Left ventricle myocardium inferior (tissue), 1 donor: ENCODE results near the gene RELT. TPM values are rescaled to one million over a fixed set of nuclear protein-coding genes. Genes with fewer than 3 reads are reported as not detected.
A peak's percentile ranks its signal among the peaks of the same experiment; 100 is the strongest.

ENCODE experiments used
- DNase-seq: peaks from one replicate; pipeline ENCODE4 v3.0.0-alpha.2; 2020
- H3K27ac ChIP-seq: fragments of 200-600 bp; replicated peaks from 2 replicates; pipeline ENCODE4 v1.8.0; 2021
- H3K27me3 ChIP-seq: fragments of 200-600 bp; 2 replicates; pipeline ENCODE4 v1.8.0; 2021; ENCODE audit warnings: low read depth
- H3K36me3 ChIP-seq: fragments of 200-600 bp; 2 replicates; pipeline ENCODE4 v1.8.0; 2021
- H3K4me1 ChIP-seq: fragments of 200-600 bp; 2 replicates; pipeline ENCODE4 v1.8.0; 2021
- H3K4me3 ChIP-seq: fragments of 200-600 bp; 2 replicates; pipeline ENCODE4 v1.8.0; 2021; ENCODE audit warnings: mild to moderate bottlenecking, moderate library complexity
- H3K9me3 ChIP-seq: fragments of 200-600 bp; replicated peaks from 2 replicates; pipeline ENCODE4 v1.8.0; 2021
- CTCF ChIP-seq: fragments of 200-600 bp; IDR thresholded peaks from 2 replicates; pipeline ENCODE4 v1.8.0; 2021; ENCODE audit warnings: antibody characterized with exemption, mild to moderate bottlenecking, borderline replicate concordance
- intact Hi-C: fragments of 100-400 bp; cut with micrococcal nuclease; formaldehyde crosslinking; loops from one replicate; pipeline ENCODE4 v1.11.0; 2022
- total RNA-seq: library from RNA; stranded (reverse); fragmentation: NEBNext Ultra II Directional; extraction: Animal tissue kit (Norgen Biotek cat#: 25700); gene quantifications from one replicate; pipeline ENCODE4 v1.2.1, GENCODE V29; 2021
- donor health status: DM: no; HTN: yes; CAD: no; lungs with severe emphysema.

Gene RELT
- total RNA-seq, 1 donor from 2014 or later: 1.6 TPM

GRCh38 chr11:73350908-73351636 lies 25.1 kb upstream of the RELT start:
- no peak overlapping the region for H3K4me3 ChIP-seq
- H3K36me3 ChIP-seq: peaks cover 44% of the 10 kb centered on the region
- DNase-seq: peak; percentile 46
- H3K9me3 ChIP-seq: no peaks in the 10 kb centered on the region
- no peak overlapping the region for H3K27ac ChIP-seq
- intact Hi-C loops: loop anchor here (5.0 kb wide), 1 partner anchor 306 kb away; no protein-coding TSS in a partner anchor
- peaks cover 25% of the 10 kb centered on the region for H3K4me1 ChIP-seq
- TF ChIP-seq CTCF: peak; percentile 99
- H3K27me3 ChIP-seq: no peaks in the 10 kb centered on the region

DNA sequence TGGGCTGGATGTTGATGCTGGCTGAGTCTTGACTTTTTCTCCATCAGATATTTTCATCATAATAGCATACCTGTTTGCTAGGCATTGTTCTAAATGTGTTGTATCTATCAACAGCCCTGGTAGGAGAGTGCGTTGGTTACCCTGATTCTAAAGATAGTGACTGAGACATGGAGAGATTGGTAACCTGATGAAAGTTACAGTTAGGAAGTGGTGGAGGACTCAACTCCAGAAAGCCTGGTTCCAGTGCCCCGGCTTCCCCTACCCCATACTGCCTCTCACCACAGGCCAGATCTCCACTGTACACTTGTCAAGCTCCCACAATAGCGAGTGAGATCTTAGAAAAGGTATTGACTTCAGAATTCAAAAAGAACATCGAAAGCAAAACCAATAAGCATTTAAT lies 22.8 kb upstream of the RELT start:
- Histone ChIP-seq H3K36me3 (peaks cover 45% of the 10 kb centered on the region), H3K4me1 (peaks cover 25% of the 10 kb centered on the region), H3K27ac (no peak overlapping the region), H3K9me3 (no peaks in the 10 kb centered on the region), H3K4me3 (no peak overlapping the region), H3K27me3 (no peaks in the 10 kb centered on the region)
- no peak for TF ChIP-seq CTCF
- DNase-seq: no peak
- intact Hi-C loops: loop anchor here (5.0 kb wide), 1 partner anchor 304 kb away; no protein-coding TSS in a partner anchor

DNA sequence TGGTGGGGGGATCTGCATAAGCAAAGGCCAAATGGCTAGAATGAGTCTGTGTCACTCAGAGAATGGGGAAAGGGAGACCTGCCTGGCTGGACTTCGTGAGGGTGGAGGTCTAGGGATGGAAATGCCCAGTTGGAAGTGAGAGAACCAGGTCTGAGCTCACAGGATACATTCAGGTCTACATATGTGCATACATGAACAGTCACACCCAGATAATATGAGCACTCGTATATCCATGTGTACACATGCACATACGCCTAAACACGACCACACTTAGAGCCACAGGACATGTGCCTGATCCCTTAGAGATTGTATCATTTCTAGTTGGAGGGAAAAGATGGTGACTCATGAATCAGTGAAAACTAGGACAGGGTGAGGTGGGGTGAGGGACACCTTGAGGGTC lies 21.1 kb upstream of the RELT start:
- Histone ChIP-seq H3K4me1 (peaks cover 26% of the 10 kb centered on the region), H3K27ac (no peak overlapping the region), H3K36me3 (peaks cover 58% of the 10 kb centered on the region), H3K4me3 (no peak overlapping the region), H3K9me3 (no peaks in the 10 kb centered on the region), H3K27me3 (no peaks in the 10 kb centered on the region)
- no peak for TF ChIP-seq CTCF
- DNase-seq: no peak
- intact Hi-C loops: no loop called here

DNA sequence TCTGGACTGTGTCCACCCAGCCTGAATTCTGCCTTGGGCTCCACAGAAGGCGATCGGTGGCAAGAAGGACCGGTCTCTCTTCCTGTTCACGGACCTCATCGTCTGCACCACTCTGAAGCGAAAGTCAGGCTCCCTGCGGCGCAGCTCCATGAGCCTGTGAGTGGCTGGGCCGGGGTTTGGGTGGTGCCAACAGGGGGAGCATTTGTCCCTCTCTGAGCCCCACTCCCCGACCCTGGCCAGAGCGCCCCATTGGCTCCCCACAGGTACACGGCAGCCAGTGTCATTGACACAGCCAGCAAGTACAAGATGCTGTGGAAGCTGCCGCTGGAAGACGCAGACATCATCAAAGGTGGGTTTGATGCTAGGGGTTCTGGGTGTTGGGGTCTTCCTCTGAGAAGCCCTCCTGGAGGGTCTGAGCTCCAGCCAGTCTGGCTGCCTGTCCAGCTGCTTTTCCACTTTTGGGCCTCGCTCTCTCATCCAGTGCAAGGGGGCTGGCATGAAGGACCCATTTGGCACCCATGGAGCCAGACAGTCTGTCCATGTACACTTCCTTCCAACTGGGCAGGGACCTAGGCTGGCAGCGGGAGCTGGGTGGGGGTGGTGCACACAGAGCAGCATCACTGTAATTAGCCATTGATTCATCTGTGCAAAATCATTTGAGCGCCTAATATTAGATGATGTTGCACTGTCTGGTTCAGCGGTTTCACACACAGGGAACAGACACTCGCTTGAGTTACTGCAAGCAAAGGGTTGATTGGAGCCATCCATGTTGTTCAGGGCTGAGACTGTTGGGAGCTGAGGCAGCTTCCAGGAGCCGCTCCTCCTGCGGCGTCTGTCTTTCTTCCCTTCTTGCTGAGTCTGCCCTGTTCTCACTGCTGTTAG lies 19.0 kb upstream of the RELT start:
- H3K27ac ChIP-seq: no peak overlapping the region
- H3K4me1 ChIP-seq: peaks cover 16% of the 10 kb centered on the region
- H3K9me3 ChIP-seq: no peaks in the 10 kb centered on the region
- no peak for DNase-seq
- TF ChIP-seq CTCF: no peak
- H3K36me3 ChIP-seq: peaks cover 80% of the 10 kb centered on the region
- intact Hi-C loops: no loop called here
- H3K4me3 ChIP-seq: no peak overlapping the region
- H3K27me3 ChIP-seq: no peaks in the 10 kb centered on the region

DNA sequence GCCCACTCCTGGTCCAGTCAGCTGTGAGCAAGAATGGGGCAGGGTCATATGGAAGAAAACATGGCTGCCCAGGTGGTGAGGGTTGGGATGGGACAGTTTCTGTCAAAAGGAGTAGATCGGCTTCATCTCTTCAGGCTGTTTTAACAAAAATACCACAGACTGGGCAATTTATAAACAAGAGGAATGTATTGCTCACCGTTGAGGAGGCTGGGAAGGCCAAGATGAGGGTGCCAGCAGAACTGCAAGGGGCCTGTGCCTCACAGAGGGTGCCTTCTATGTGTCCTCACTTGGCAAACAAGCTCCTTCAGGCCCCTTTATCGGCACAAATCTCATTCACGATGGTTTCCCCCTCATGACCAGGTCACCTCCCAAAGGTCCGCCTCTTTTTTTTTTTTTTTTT lies 18.1 kb upstream of the RELT start:
- intact Hi-C loops: no loop called here

More for the DNA sequence above, 18.1 kb upstream of the RELT start:
- H3K4me1 ChIP-seq: peaks cover 16% of the 10 kb centered on the region
- TF ChIP-seq CTCF: no peak
- no peak overlapping the region for H3K4me3 ChIP-seq
- no peaks in the 10 kb centered on the region for H3K27me3 ChIP-seq
- peaks cover 83% of the 10 kb centered on the region for H3K36me3 ChIP-seq
- H3K9me3 ChIP-seq: no peaks in the 10 kb centered on the region
- no peak for DNase-seq
- H3K27ac ChIP-seq: no peak overlapping the region
